GM19035 (cell line): Measurements from ENCODE around the gene NRXN3.
"Not testable (repeated sequence)": the region's sequence is repeated elsewhere in the genome, so short reads cannot be mapped to it uniquely, and the experiment has no call there.

Experiments
- ATAC-seq: cut with Tn5 transposase; IDR thresholded peaks from one replicate; pipeline ENCODE4 v1.9.1; 2021; ENCODE audit not compliant: unreplicated experiment

The NRXN3 gene

GRCh38 chr14:78401866-78402265 is 231.7 kb downstream of the NRXN3 start:
- no peak for ATAC-seq

GRCh38 chr14:78403278-78403815 is 233.2 kb downstream of the NRXN3 start:
- peak; percentile 76 for ATAC-seq

- no peak for ATAC-seq
These were observed 235.1 kb downstream of the NRXN3 start for GRCh38 chr14:78405079-78405856.

- no peak for ATAC-seq
These were observed 242.3 kb downstream of the NRXN3 start for GRCh38 chr14:78412475-78412874.

GRCh38 chr14:78414172-78414571 is 244.0 kb downstream of the NRXN3 start:
- ATAC-seq: no peak

- no peak for ATAC-seq
These were observed 247.4 kb downstream of the NRXN3 start for GRCh38 chr14:78417532-78417931.

GRCh38 chr14:78424311-78424710 is 254.1 kb downstream of the NRXN3 start:
- ATAC-seq: no peak

GRCh38 chr14:78425330-78425729 is 255.2 kb downstream of the NRXN3 start:
- no peak for ATAC-seq

GRCh38 chr14:78425782-78426181 is 255.6 kb downstream of the NRXN3 start:
- ATAC-seq: no peak

- ATAC-seq: no peak
These were observed 261.9 kb downstream of the NRXN3 start for GRCh38 chr14:78432046-78432445.

GRCh38 chr14:78437448-78437847 is 267.3 kb downstream of the NRXN3 start:
- not testable (repeated sequence) for ATAC-seq

- ATAC-seq: no peak
These were observed 270.3 kb downstream of the NRXN3 start for GRCh38 chr14:78440356-78440894.

- ATAC-seq: no peak
These were observed 273.7 kb downstream of the NRXN3 start for GRCh38 chr14:78443834-78444233.

GRCh38 chr14:78445275-78445674 is 275.1 kb downstream of the NRXN3 start:
- ATAC-seq: no peak

GRCh38 chr14:78446807-78447206 is 276.6 kb downstream of the NRXN3 start:
- no peak for ATAC-seq

GRCh38 chr14:78448164-78449094 is 278.3 kb downstream of the NRXN3 start:
- no peak for ATAC-seq

GRCh38 chr14:78450669-78451318 is 280.6 kb downstream of the NRXN3 start:
- ATAC-seq: no peak

GRCh38 chr14:78451319-78451695 is 281.1 kb downstream of the NRXN3 start:
- no peak for ATAC-seq

- peak; percentile 85 for ATAC-seq
These were observed 285.8 kb downstream of the NRXN3 start for GRCh38 chr14:78455896-78456435.

- no peak for ATAC-seq
These were observed 299.8 kb downstream of the NRXN3 start for GRCh38 chr14:78469947-78470346.
